GM21619 (cell line): ENCODE results near the gene CCDC152.
"Not testable (repeated sequence)": the region's sequence is repeated elsewhere in the genome, so short reads cannot be mapped to it uniquely, and the experiment has no call there.

Experiments used
- ATAC-seq: cut with Tn5 transposase; IDR thresholded peaks from one replicate; pipeline ENCODE4 v1.9.1; 2021; ENCODE audit not compliant: unreplicated experiment

CCDC152 gene

GRCh38 chr5:42843675-42844292, 87.2 kb downstream of the CCDC152 start:
- ATAC-seq, result no peak

GRCh38 chr5:42844408-42844807, 87.8 kb downstream of the CCDC152 start:
- ATAC-seq, result not testable (repeated sequence)

- no peak for ATAC-seq
Measured at GRCh38 chr5:42848545-42848944, 91.9 kb downstream of the CCDC152 start.

GRCh38 chr5:42851481-42851880, 94.9 kb downstream of the CCDC152 start:
- ATAC-seq, result no peak
